SK-N-SH (cell line): Measurements from ENCODE around the gene THBS1.

Experiments
- CTCF ChIP-seq: fragments of 200-600 bp; sonication (generic); IDR thresholded peaks from 2 replicates; pipeline ENCODE4 v1.6.1; 2017; ENCODE audit warnings: antibody characterized with exemption, mild to moderate bottlenecking, moderate library complexity
- EZH2phosphoT487 ChIP-seq: fragments of 200-600 bp; sonication (generic); IDR thresholded peaks from 2 replicates; pipeline ENCODE4 v1.6.1; 2017; ENCODE audit warnings: low read depth, mixed run types, mild to moderate bottlenecking, antibody characterized with exemption, moderate library complexity, borderline replicate concordance
- MAX ChIP-seq: IDR thresholded peaks from 2 replicates; pipeline ENCODE4 v1.4.0; 2012; ENCODE audit warnings: low read depth
- NRF1 ChIP-seq: IDR thresholded peaks from 2 replicates; pipeline ENCODE4 v1.6.1; 2012; ENCODE audit warnings: low read depth, mild to moderate bottlenecking, low read length
- POLR2AphosphoS5 ChIP-seq: IDR thresholded peaks from 2 replicates; pipeline ENCODE4 v1.6.1; 2012; ENCODE audit warnings: low read depth, low read length
- REST ChIP-seq: IDR thresholded peaks from 2 replicates; pipeline ENCODE4 v1.6.1; 2012; ENCODE audit warnings: mild to moderate bottlenecking, low read depth, low read length, moderate library complexity
- RFX5 ChIP-seq: IDR thresholded peaks from 2 replicates; pipeline ENCODE4 v1.6.1; 2012; ENCODE audit warnings: mild to moderate bottlenecking, improper control_type of control experiment, low read length
- RXRA ChIP-seq: IDR thresholded peaks from 2 replicates; pipeline ENCODE4 v1.4.0; 2012; ENCODE audit warnings: low read depth, mild to moderate bottlenecking, borderline replicate concordance
- SIN3A ChIP-seq: IDR thresholded peaks from 2 replicates; pipeline ENCODE4 v1.6.1; 2012; ENCODE audit warnings: low read depth, mild to moderate bottlenecking, low read length, moderate library complexity, borderline replicate concordance
- TAF1 ChIP-seq: IDR thresholded peaks from 2 replicates; pipeline ENCODE4 v1.6.1; 2012; ENCODE audit warnings: low read depth, mild to moderate bottlenecking, low read length, moderate library complexity, borderline replicate concordance
- ZBTB33 ChIP-seq: IDR thresholded peaks from 2 replicates; pipeline ENCODE4 v1.4.0; 2012; ENCODE audit warnings: low read depth, borderline replicate concordance

GRCh38 chr15:39582286-39582976 is 1.6 kb downstream of the THBS1 start:
- TF ChIP-seq CTCF = no peak
- TF ChIP-seq POLR2AphosphoS5 = no peak
- no peak for TF ChIP-seq EZH2phosphoT487
- no peak for TF ChIP-seq NRF1
- no peak for TF ChIP-seq RFX5
- TF ChIP-seq REST = no peak
- 0 out of 2 replicates have a peak, but pooled peaks have one; percentile 19 for TF ChIP-seq MAX
- no peak for TF ChIP-seq ZBTB33
- TF ChIP-seq RXRA = no peak
- TF ChIP-seq TAF1 = no peak
- TF ChIP-seq SIN3A = no peak
